Thyroid gland (tissue), 4 donors: ENCODE measurements around the gene CIRBP. TPM values are rescaled to one million over a fixed set of nuclear protein-coding genes. Genes with fewer than 3 reads are reported as not detected.

Experiments used
- DNase-seq, 2 donors: peaks; one replicate each; pipeline ENCODE4 v3.0.0-alpha.2; 2019
- H3K27ac ChIP-seq, 3 donors: fragments of 200-600 bp; sonication (generic); 1 replicate in 2 of 3; 2 replicates in 1 of 3; pipeline ENCODE4 v1.5.1; 2016 to 2019; ENCODE audit warnings: mild to moderate bottlenecking in 1 of 3, moderate library complexity in 1 of 3
- H3K27me3 ChIP-seq: fragments of 200-600 bp; sonication (generic); one replicate; pipeline ENCODE4 v1.5.1; 2019
- H3K36me3 ChIP-seq, 2 donors: fragments of 200-600 bp; sonication (generic); one replicate each; pipeline ENCODE4 v1.5.1; 2016 to 2019
- H3K4me1 ChIP-seq, 2 donors: fragments of 200-600 bp; sonication (generic); one replicate each; pipeline ENCODE4 v1.5.1; 2017 to 2019
- H3K4me3 ChIP-seq, 3 donors: fragments of 200-600 bp; sonication (generic); replicated peaks in 1 of 3; 1 replicate in 2 of 3; 2 replicates in 1 of 3; pipeline ENCODE4 v1.5.1; 2016; ENCODE audit warnings: mild to moderate bottlenecking in 1 of 3
- H3K9me3 ChIP-seq: fragments of 200-600 bp; sonication (generic); one replicate; pipeline ENCODE4 v1.5.1; 2017
- CTCF ChIP-seq, 6 experiments: fragments of 200-600 bp in 3 of 6; fragments of 450-650 bp in 3 of 6; sonication (generic) in 3 of 6; IDR thresholded peaks; one replicate each; pipeline ENCODE4 v1.5.1; 2016 to 2019; ENCODE audit warnings: antibody characterized with exemption in 6 of 6, mild to moderate bottlenecking in 2 of 6, inconsistent platforms in 1 of 6, moderate library complexity in 1 of 6
- POLR2A ChIP-seq, 2 donors: fragments of 450-650 bp; IDR thresholded peaks; one replicate each; pipeline ENCODE4 v1.6.1; 2017; ENCODE audit warnings: antibody characterized with exemption in 2 of 2, mild to moderate bottlenecking in 2 of 2, moderate library complexity in 1 of 2
- WGBS, 2 donors: methylation state at CpG; one replicate each; pipeline ENCODE4 v1.1.5; 2017; 5-methylcytosine and 5-hydroxymethylcytosine counted together
- intact Hi-C: fragments of 100-400 bp; cut with DNase I; formaldehyde crosslinking; loops from one replicate; pipeline ENCODE4 v1.15.1; 2023
- total RNA-seq, 4 donors: library from RNA; depleted of rRNA; stranded (reverse); fragments of >200 nt; gene quantifications; one replicate each; pipeline ENCODE4 v1.2.3, GENCODE V29; 2016

Gene CIRBP
- total RNA-seq, 4 donors from 2014 or later = 679 to 1,194 (median 893) TPM

- Histone ChIP-seq H3K27ac (no peak overlapping the region), H3K4me3 (no peak overlapping the region), H3K36me3 (peaks cover 7 to 9% of the 10 kb centered on the region in 2 donors), H3K27me3 (no peaks in the 10 kb centered on the region), H3K9me3 (no peaks in the 10 kb centered on the region), H3K4me1 (peaks cover 9 to 11% of the 10 kb centered on the region in 2 donors)
- DNase-seq = no peak
- TF ChIP-seq CTCF (IDR thresholded peaks at IDR 0.05) = no peak
- TF ChIP-seq POLR2A (IDR thresholded peaks at IDR 0.05) = no peak
- intact Hi-C loops = loop anchor here (10.0 kb wide), 1 partner anchor 244 kb away; the partner anchor contains the start of gene PLK5
- WGBS, 2 donors = 90 to 95% methylated on average over 17 to 30 of the region's 53 CpGs
These were observed 11.8 kb downstream of the CIRBP start for GRCh38 chr19:1280636-1281568.

- Histone ChIP-seq H3K9me3 (no peaks in the 10 kb centered on the region), H3K36me3 (peaks cover 7 to 9% of the 10 kb centered on the region in 2 donors), H3K4me1 (peaks cover under 1 to 3% of the 10 kb centered on the region in 2 donors), H3K4me3 (no peak overlapping the region), H3K27me3 (no peaks in the 10 kb centered on the region), H3K27ac (no peak overlapping the region)
- DNase-seq = no peak
- TF ChIP-seq POLR2A (IDR thresholded peaks at IDR 0.05) (no peak), CTCF (IDR thresholded peaks at IDR 0.05) (no peak)
- 41 to 62% methylated on average over 10 to 12 of the region's 15 CpGs for WGBS, 2 donors
- intact Hi-C loops = loop anchor here (10.0 kb wide), 1 partner anchor 243 kb away; the partner anchor contains the start of gene PLK5
These were observed 12.6 kb downstream of the CIRBP start for GRCh38 chr19:1281569-1282287.

- H3K36me3 ChIP-seq = peaks cover 7 to 9% of the 10 kb centered on the region in 2 donors
- H3K27ac ChIP-seq = no peak overlapping the region
- no peaks in the 10 kb centered on the region for H3K9me3 ChIP-seq
- intact Hi-C loops = loop anchor here (10.0 kb wide), 1 partner anchor 242 kb away; the partner anchor contains the start of gene PLK5
- TF ChIP-seq CTCF (IDR thresholded peaks at IDR 0.05) = no peak
- no peak for TF ChIP-seq POLR2A (IDR thresholded peaks at IDR 0.05)
- 84% methylated on average over 18 of the region's 18 CpGs for WGBS, 2 donors
- H3K4me3 ChIP-seq = no peak overlapping the region
- no peaks in the 10 kb centered on the region for H3K4me1 ChIP-seq
- DNase-seq = no peak
- H3K27me3 ChIP-seq = no peaks in the 10 kb centered on the region
These were observed 13.6 kb downstream of the CIRBP start for GRCh38 chr19:1282588-1283206.

GRCh38 chr19:1283207-1283916 is 14.2 kb downstream of the CIRBP start:
- no peak overlapping the region for H3K4me3 ChIP-seq
- peaks cover 7 to 9% of the 10 kb centered on the region in 2 donors for H3K36me3 ChIP-seq
- 84 to 85% methylated on average over 22 to 24 of the region's 29 CpGs for WGBS, 2 donors
- H3K27ac ChIP-seq = no peak overlapping the region
- TF ChIP-seq CTCF (IDR thresholded peaks at IDR 0.05) (no peak), POLR2A (IDR thresholded peaks at IDR 0.05) (no peak)
- no peaks in the 10 kb centered on the region for H3K9me3 ChIP-seq
- intact Hi-C loops = loop anchor here (10.0 kb wide), 1 partner anchor 241 kb away; the partner anchor contains the start of gene PLK5
- no peak for DNase-seq
- no peaks in the 10 kb centered on the region for H3K27me3 ChIP-seq
- no peaks in the 10 kb centered on the region for H3K4me1 ChIP-seq
